Trophoblast cell (in vitro differentiated cells and primary cell): ENCODE results near the gene KCNQ1.

Source experiments
- DNase-seq, 2 donors: peaks; one replicate each; pipeline ENCODE4 v3.0.0-alpha.2; 2016
- H2AFZ ChIP-seq: 2 replicates; pipeline ENCODE4 v1.6.1; 2013; ENCODE audit warnings: low read length, moderate library complexity, mild to moderate bottlenecking; ENCODE audit not compliant: insufficient read depth, poor library complexity
- H2AK5ac ChIP-seq: 2 replicates; pipeline ENCODE4 v1.6.1; 2013; ENCODE audit warnings: mild to moderate bottlenecking, low read length
- H2BK120ac ChIP-seq: 2 replicates; pipeline ENCODE4 v1.6.1; 2013; ENCODE audit warnings: low read length, mild to moderate bottlenecking, moderate library complexity; ENCODE audit not compliant: insufficient read depth, poor library complexity
- H2BK12ac ChIP-seq: 2 replicates; pipeline ENCODE4 v1.6.1; 2013; ENCODE audit warnings: mild to moderate bottlenecking, low read length, moderate library complexity
- H2BK5ac ChIP-seq: 2 replicates; pipeline ENCODE4 v1.6.1; 2013; ENCODE audit warnings: low read length, low read depth, moderate library complexity, mild to moderate bottlenecking; ENCODE audit not compliant: poor library complexity
- H3K14ac ChIP-seq: 2 replicates; pipeline ENCODE4 v1.6.1; 2013; ENCODE audit warnings: mild to moderate bottlenecking, low read length
- H3K18ac ChIP-seq: 2 replicates; pipeline ENCODE4 v1.6.1; 2013; ENCODE audit warnings: mild to moderate bottlenecking, low read length
- H3K23ac ChIP-seq: 2 replicates; pipeline ENCODE4 v1.6.1; 2013; ENCODE audit warnings: low read length
- H3K27ac ChIP-seq: 2 replicates; pipeline ENCODE4 v1.5.1; 2013; ENCODE audit warnings: low read depth, mild to moderate bottlenecking, inconsistent platforms, low read length, moderate library complexity
- H3K27me3 ChIP-seq: 2 replicates; pipeline ENCODE4 v1.6.1; 2013; ENCODE audit warnings: inconsistent platforms, mild to moderate bottlenecking, low read length, moderate library complexity; ENCODE audit not compliant: insufficient read depth
- H3K36me3 ChIP-seq, 2 experiments: 1 replicate in 1 of 2; 2 replicates in 1 of 2; pipeline ENCODE4 v1.6.1; 2013; ENCODE audit warnings: low read length in 2 of 2, mild to moderate bottlenecking in 2 of 2, moderate library complexity in 1 of 2; ENCODE audit not compliant: insufficient read depth in 2 of 2, control insufficient read depth in 1 of 2
- H3K4ac ChIP-seq: 2 replicates; pipeline ENCODE4 v1.6.1; 2013; ENCODE audit warnings: low read depth, mild to moderate bottlenecking, low read length, moderate library complexity
- H3K4me1 ChIP-seq, 2 experiments: 1 replicate in 1 of 2; 2 replicates in 1 of 2; pipeline ENCODE4 v1.6.1; 2013; ENCODE audit warnings: low read length in 2 of 2, mild to moderate bottlenecking in 2 of 2, moderate library complexity in 1 of 2; ENCODE audit not compliant: insufficient read depth in 2 of 2, control insufficient read depth in 1 of 2
- H3K4me2 ChIP-seq: 2 replicates; pipeline ENCODE4 v1.6.1; 2013; ENCODE audit warnings: inconsistent platforms, mild to moderate bottlenecking, low read length, moderate library complexity
- H3K4me3 ChIP-seq: 2 replicates; pipeline ENCODE4 v1.5.1; 2013; ENCODE audit warnings: mild to moderate bottlenecking, low read depth, low read length, inconsistent platforms
- H3K79me1 ChIP-seq: one replicate; pipeline ENCODE4 v1.6.1; 2013; ENCODE audit warnings: low read length
- H3K79me2 ChIP-seq: 2 replicates; pipeline ENCODE4 v1.6.1; 2013; ENCODE audit warnings: low read length, mild to moderate bottlenecking; ENCODE audit not compliant: control insufficient read depth, insufficient read depth, poor library complexity
- H3K9ac ChIP-seq: 2 replicates; pipeline ENCODE4 v1.6.1; 2013; ENCODE audit warnings: mild to moderate bottlenecking, low read length
- H3K9me3 ChIP-seq: 2 replicates; pipeline ENCODE4 v1.6.1; 2013; ENCODE audit warnings: low read depth, mild to moderate bottlenecking, control low read depth, inconsistent platforms, low read length; ENCODE audit not compliant: insufficient read depth
- H4K12ac ChIP-seq: 2 replicates; pipeline ENCODE4 v1.6.1; 2013; ENCODE audit warnings: low read depth, mild to moderate bottlenecking, low read length, moderate library complexity
- H4K8ac ChIP-seq: 2 replicates; pipeline ENCODE4 v1.6.1; 2013; ENCODE audit warnings: low read depth, mild to moderate bottlenecking, low read length, moderate library complexity
- H4K91ac ChIP-seq: one replicate; pipeline ENCODE4 v1.6.1; 2013; ENCODE audit warnings: low read depth, mild to moderate bottlenecking, low read length, moderate library complexity
- WGBS: extraction: QIAGEN DNeasy Blood & Tissue Kit; methylation state at CpG from one replicate; pipeline ENCODE4 v1.1.7; 2013; ENCODE audit warnings: missing lambda C conversion rate; ENCODE audit not compliant: insufficient read length, insufficient coverage; ENCODE audit errors: extremely low coverage; 5-methylcytosine and 5-hydroxymethylcytosine counted together

Gene KCNQ1

DNA sequence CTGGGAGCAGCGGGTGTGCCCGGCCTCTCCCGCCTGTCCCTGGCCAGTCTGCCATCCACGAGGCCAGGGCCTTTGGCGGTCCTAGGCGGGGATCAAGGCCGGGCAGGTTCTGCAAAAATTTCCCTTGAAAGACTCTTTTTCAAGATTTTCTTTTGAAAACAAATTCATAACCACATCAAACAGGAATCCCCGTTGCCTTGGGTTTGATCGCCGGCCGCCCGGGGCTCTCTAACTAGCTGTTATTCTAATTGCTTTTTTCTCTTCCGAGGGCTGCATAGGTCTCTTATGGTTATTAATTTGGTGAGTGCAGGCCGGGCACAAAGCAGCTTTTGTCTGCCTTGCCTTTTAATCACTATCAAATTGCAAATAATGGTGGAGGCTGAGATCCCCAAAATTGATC is 398.7 kb downstream of the KCNQ1 start:
- no peak overlapping the region for H2AFZ ChIP-seq
- H3K4me3 ChIP-seq = no peak overlapping the region
- peaks cover 25 to 38% of the 10 kb centered on the region in 2 experiments for H3K4me1 ChIP-seq
- H3K9me3 ChIP-seq = peaks cover 4% of the 10 kb centered on the region
- no peak overlapping the region for H3K9ac ChIP-seq
- peaks cover 3% of the 10 kb centered on the region for H3K79me2 ChIP-seq
- no peak for DNase-seq
- H3K79me1 ChIP-seq = peaks cover 26% of the 10 kb centered on the region
- H2BK12ac ChIP-seq = no peak overlapping the region
- no peak overlapping the region for H4K91ac ChIP-seq
- H3K36me3 ChIP-seq = no peaks in the 10 kb centered on the region
- no peak overlapping the region for H3K4me2 ChIP-seq
- no peak overlapping the region for H3K27ac ChIP-seq
- no peak overlapping the region for H3K18ac ChIP-seq
- H3K23ac ChIP-seq = no peak overlapping the region
- H4K12ac ChIP-seq = no peak overlapping the region
- no peak overlapping the region for H2BK120ac ChIP-seq
- H2BK5ac ChIP-seq = no peak overlapping the region
- H3K4ac ChIP-seq = no peak overlapping the region
- H2AK5ac ChIP-seq = no peak overlapping the region
- no peak overlapping the region for H3K14ac ChIP-seq
- H3K27me3 ChIP-seq = no peaks in the 10 kb centered on the region
- no peak overlapping the region for H4K8ac ChIP-seq
- no CpG with 5 or more reads among the region's 14 CpGs for WGBS

DNA sequence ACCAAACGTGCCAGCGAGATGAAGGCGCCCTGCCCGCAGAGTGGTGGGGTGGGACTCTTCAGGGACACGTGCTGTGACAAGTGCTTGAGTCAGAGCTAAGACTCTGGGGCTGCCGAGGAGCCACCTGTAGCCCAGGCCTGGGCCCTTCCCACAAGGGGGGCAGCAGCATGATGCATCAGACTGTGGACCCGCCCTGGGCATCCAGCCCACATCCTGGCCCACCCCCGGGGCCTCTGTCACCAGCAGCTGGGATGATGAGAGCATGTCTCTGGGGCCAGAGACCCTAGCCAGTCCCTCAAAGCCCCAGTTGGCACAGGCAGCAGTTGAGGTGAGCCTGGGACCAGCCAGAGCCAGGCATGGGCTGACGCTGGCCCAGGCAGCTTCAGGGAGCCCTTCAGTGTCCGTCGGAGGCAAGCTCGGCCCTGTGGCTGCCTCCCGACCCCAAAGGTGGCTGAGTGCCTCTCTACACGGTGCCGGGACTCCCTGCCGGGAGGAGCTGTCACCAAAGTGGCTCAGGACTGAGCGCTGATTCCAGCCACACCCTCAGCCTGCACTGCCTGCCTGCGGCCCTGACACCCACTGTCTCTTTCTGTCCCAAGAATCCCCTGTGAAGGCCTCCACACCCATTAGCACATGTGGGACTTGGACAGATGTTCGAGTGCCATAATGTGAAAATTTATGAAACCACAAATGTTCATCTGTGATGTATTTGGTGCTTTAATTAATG is 399.5 kb downstream of the KCNQ1 start:
- H3K14ac ChIP-seq = no peak overlapping the region
- no peak overlapping the region for H4K12ac ChIP-seq
- H2AK5ac ChIP-seq = peak overlapping the region; percentile 53
- H3K4me3 ChIP-seq = no peak overlapping the region
- H3K27me3 ChIP-seq = no peaks in the 10 kb centered on the region
- peaks cover 21% of the 10 kb centered on the region for H3K79me1 ChIP-seq
- peaks cover 22 to 34% of the 10 kb centered on the region in 2 experiments for H3K4me1 ChIP-seq
- no peaks in the 10 kb centered on the region for H3K36me3 ChIP-seq
- H3K79me2 ChIP-seq = peaks cover 3% of the 10 kb centered on the region
- no peak overlapping the region for H3K18ac ChIP-seq
- no peak overlapping the region for H4K8ac ChIP-seq
- no peak overlapping the region for H2BK5ac ChIP-seq
- H4K91ac ChIP-seq = peak overlapping the region; percentile 29
- peak overlapping the region; percentile 29 for H2BK12ac ChIP-seq
- no peak overlapping the region for H3K23ac ChIP-seq
- no peak for DNase-seq
- no peak overlapping the region for H2AFZ ChIP-seq
- no peak overlapping the region for H3K9ac ChIP-seq
- WGBS = no CpG with 5 or more reads among the region's 19 CpGs
- no peak overlapping the region for H2BK120ac ChIP-seq
- no peak overlapping the region for H3K27ac ChIP-seq
- H3K4ac ChIP-seq = no peak overlapping the region
- no peak overlapping the region for H3K4me2 ChIP-seq
- peaks cover 4% of the 10 kb centered on the region for H3K9me3 ChIP-seq

DNA sequence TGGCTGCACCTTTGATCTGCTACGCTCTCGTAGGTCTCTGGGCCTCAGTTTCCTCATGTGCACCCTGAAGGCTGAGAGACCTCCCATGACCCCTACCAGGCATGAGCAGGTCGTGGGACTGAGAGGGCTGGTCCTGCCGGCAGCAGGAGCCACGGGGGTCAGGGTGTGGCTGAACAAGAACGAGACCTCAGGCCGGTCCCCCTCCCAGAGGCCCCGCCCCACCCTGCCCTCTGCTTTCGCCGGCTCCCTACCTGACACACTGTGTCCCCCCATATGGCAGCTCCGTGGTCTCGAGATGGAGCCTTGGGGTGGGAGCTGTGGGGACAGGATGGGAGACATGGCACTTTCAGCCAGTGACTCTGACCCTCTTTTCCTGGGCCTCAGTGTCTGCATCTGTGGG is 400.2 kb downstream of the KCNQ1 start:
- H2BK120ac ChIP-seq = no peak overlapping the region
- no peak overlapping the region for H3K23ac ChIP-seq
- H3K18ac ChIP-seq = peak overlapping the region; percentile 26
- no CpG with 5 or more reads among the region's 12 CpGs for WGBS
- H3K4ac ChIP-seq = no peak overlapping the region
- H3K4me3 ChIP-seq = no peak overlapping the region
- no peaks in the 10 kb centered on the region for H3K27me3 ChIP-seq
- no peak overlapping the region for H4K8ac ChIP-seq
- no peaks in the 10 kb centered on the region for H3K36me3 ChIP-seq
- no peak overlapping the region for H3K27ac ChIP-seq
- H3K9ac ChIP-seq = no peak overlapping the region
- H2BK5ac ChIP-seq = no peak overlapping the region
- H2BK12ac ChIP-seq = peak overlapping the region; percentile 84
- peak overlapping the region; percentile 67 for H2AK5ac ChIP-seq
- peaks cover 4% of the 10 kb centered on the region for H3K9me3 ChIP-seq
- no peak overlapping the region for H2AFZ ChIP-seq
- H3K4me2 ChIP-seq = no peak overlapping the region
- H4K12ac ChIP-seq = no peak overlapping the region
- peaks cover 18% of the 10 kb centered on the region for H3K79me1 ChIP-seq
- peak overlapping the region; percentile 29 for H4K91ac ChIP-seq
- H3K79me2 ChIP-seq = peaks cover 3% of the 10 kb centered on the region
- peak overlapping the region; percentile 33 for H3K14ac ChIP-seq
- DNase-seq = no peak
- peaks cover 19 to 28% of the 10 kb centered on the region in 2 experiments for H3K4me1 ChIP-seq

DNA sequence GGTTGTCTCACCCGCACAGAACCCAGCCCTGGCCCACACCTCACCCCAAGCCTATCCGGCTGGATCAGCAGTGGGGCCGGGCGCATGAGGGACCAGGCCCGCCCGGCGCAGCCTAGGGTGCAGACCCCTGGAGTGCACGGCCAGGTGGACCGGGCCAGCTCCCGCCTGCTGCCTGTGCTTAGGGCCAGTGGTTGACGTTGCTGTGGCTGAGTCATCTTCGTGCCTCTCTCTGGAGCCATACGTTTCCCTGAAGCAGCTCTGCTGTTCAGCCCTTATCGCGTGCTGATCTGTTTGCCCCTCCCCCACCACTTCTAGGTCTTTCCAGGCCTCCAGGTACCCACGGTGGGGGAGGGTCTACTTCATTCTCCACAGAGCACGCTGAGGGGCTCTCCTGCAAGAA is 401.2 kb downstream of the KCNQ1 start:
- Histone ChIP-seq H3K27ac (no peak overlapping the region), H3K18ac (peak overlapping the region; percentile 26), H3K79me1 (peaks cover 16% of the 10 kb centered on the region), H3K4me3 (no peak overlapping the region), H4K8ac (peak overlapping the region; percentile 40), H3K9me3 (peaks cover 4% of the 10 kb centered on the region), H4K12ac (no peak overlapping the region), H3K4me2 (peak overlapping the region; percentile 30), H2BK12ac (peak overlapping the region; percentile 84), H3K9ac (no peak overlapping the region), H3K14ac (peak overlapping the region; percentile 75), H2AK5ac (peak overlapping the region; percentile 79), H4K91ac (peak overlapping the region; percentile 87), H3K36me3 (no peaks in the 10 kb centered on the region), H2BK120ac (peak overlapping the region; percentile 87), H2AFZ (no peak overlapping the region), H2BK5ac (peak overlapping the region; percentile 19), H3K27me3 (no peaks in the 10 kb centered on the region), H3K4me1 (peaks cover 19 to 25% of the 10 kb centered on the region in 2 experiments), H3K4ac (peak overlapping the region; percentile 40), H3K23ac (no peak overlapping the region), H3K79me2 (peaks cover 3% of the 10 kb centered on the region)
- no CpG with 5 or more reads among the region's 17 CpGs for WGBS
- peak; percentile 31 to 56 for DNase-seq
